Mucosa of rectum (tissue), 2 donors: Measurements from ENCODE around the gene THEM5.

Experiments used
- H3K27ac ChIP-seq, 2 donors: one replicate each; pipeline ENCODE4 v1.7.0; 2013; ENCODE audit warnings: inconsistent platforms in 2 of 2, low read depth in 2 of 2, low read length in 2 of 2
- H3K27me3 ChIP-seq, 2 donors: one replicate each; pipeline ENCODE4 v1.7.0; 2013; ENCODE audit warnings: low read length in 2 of 2; ENCODE audit not compliant: control insufficient read depth in 2 of 2, insufficient read depth in 2 of 2
- H3K36me3 ChIP-seq, 2 donors: one replicate each; pipeline ENCODE4 v1.7.0; 2013; ENCODE audit warnings: low read length in 2 of 2; ENCODE audit not compliant: control insufficient read depth in 2 of 2, insufficient read depth in 2 of 2
- H3K4me1 ChIP-seq, 2 donors: one replicate each; pipeline ENCODE4 v1.7.0; 2013; ENCODE audit warnings: low read length in 2 of 2, mild to moderate bottlenecking in 1 of 2; ENCODE audit not compliant: control insufficient read depth in 2 of 2, insufficient read depth in 2 of 2
- H3K4me3 ChIP-seq, 2 donors: one replicate each; pipeline ENCODE4 v1.7.0; 2013; ENCODE audit warnings: low read length in 2 of 2
- H3K9ac ChIP-seq, 2 donors: one replicate each; pipeline ENCODE4 v1.7.0; 2013; ENCODE audit warnings: low read length in 2 of 2, low read depth in 1 of 2, mild to moderate bottlenecking in 1 of 2
- H3K9me3 ChIP-seq, 2 donors: one replicate each; pipeline ENCODE4 v1.7.0; 2013; ENCODE audit warnings: low read length in 2 of 2; ENCODE audit not compliant: control insufficient read depth in 2 of 2
- donor health status: healthy.
- donor health status: Normal muscosa, but diverticular disease.

The THEM5 gene

GRCh38 chr1:151841141-151841540 is 12.4 kb downstream of the THEM5 start:
- Histone ChIP-seq H3K27ac (peak overlapping the region in 1 of 2 donors; percentile 90), H3K4me3 (no peak overlapping the region), H3K4me1 (peaks cover 20 to 29% of the 10 kb centered on the region in 2 donors), H3K27me3 (peaks cover 3 to 6% of the 10 kb centered on the region in 2 donors), H3K9ac (no peak overlapping the region), H3K36me3 (no peaks in the 10 kb centered on the region), H3K9me3 (no peaks in the 10 kb centered on the region)

- Histone ChIP-seq H3K9ac (peak overlapping the region; percentile 83 to 86), H3K9me3 (no peaks in the 10 kb centered on the region), H3K27me3 (peaks cover 3 to 6% of the 10 kb centered on the region in 2 donors), H3K36me3 (no peaks in the 10 kb centered on the region), H3K27ac (peak overlapping the region; percentile 90 to 95), H3K4me1 (peaks cover 20 to 30% of the 10 kb centered on the region in 2 donors), H3K4me3 (peak overlapping the region; percentile 67 to 77)
Measured at GRCh38 chr1:151840421-151840820, 13.1 kb downstream of the THEM5 start.

- Histone ChIP-seq H3K9me3 (no peaks in the 10 kb centered on the region), H3K4me3 (peak within 1 kb of the TSS; percentile 67 to 77), H3K9ac (peak within 1 kb of the TSS; percentile 83 to 86), H3K27me3 (peaks cover 3 to 6% of the 10 kb centered on the region in 2 donors), H3K36me3 (no peaks in the 10 kb centered on the region), H3K4me1 (peaks cover 20 to 30% of the 10 kb centered on the region in 2 donors), H3K27ac (peak within 1 kb of the TSS; percentile 90 to 95)
Measured at GRCh38 chr1:151839457-151840403, 13.8 kb downstream of the THEM5 start, which contains the start of gene C2CD4D. TSS of gene C2CD4D (minus strand) at chr1:151839820. CDS start at chr1:151838989, 831 bp downstream.

- peaks cover 3 to 6% of the 10 kb centered on the region in 2 donors for H3K27me3 ChIP-seq
- no peaks in the 10 kb centered on the region for H3K9me3 ChIP-seq
- H3K36me3 ChIP-seq, result no peaks in the 10 kb centered on the region
- peak overlapping the region; percentile 83 to 86 for H3K9ac ChIP-seq
- H3K4me1 ChIP-seq, result peaks cover 22 to 32% of the 10 kb centered on the region in 2 donors
- peak overlapping the region; percentile 67 to 77 for H3K4me3 ChIP-seq
- H3K27ac ChIP-seq, result peak overlapping the region; percentile 90 to 95
Measured at GRCh38 chr1:151839082-151839412, 14.5 kb downstream of the THEM5 start.

GRCh38 chr1:151838222-151839081 is 15.1 kb downstream of the THEM5 start:
- H3K27me3 ChIP-seq, result peaks cover 3 to 6% of the 10 kb centered on the region in 2 donors
- H3K36me3 ChIP-seq, result no peaks in the 10 kb centered on the region
- no peaks in the 10 kb centered on the region for H3K9me3 ChIP-seq
- peak overlapping the region; percentile 11 to 77 for H3K4me3 ChIP-seq
- H3K27ac ChIP-seq, result peak overlapping the region in 1 of 2 donors; percentile 90
- H3K4me1 ChIP-seq, result peaks cover 27 to 38% of the 10 kb centered on the region in 2 donors
- H3K9ac ChIP-seq, result peak overlapping the region in 1 of 2 donors; percentile 83

- H3K27me3 ChIP-seq, result peaks cover 3 to 6% of the 10 kb centered on the region in 2 donors
- H3K4me3 ChIP-seq, result no peak overlapping the region
- no peaks in the 10 kb centered on the region for H3K36me3 ChIP-seq
- peak overlapping the region; percentile 74 to 84 for H3K27ac ChIP-seq
- no peak overlapping the region for H3K9ac ChIP-seq
- no peaks in the 10 kb centered on the region for H3K9me3 ChIP-seq
- H3K4me1 ChIP-seq, result peaks cover 29 to 43% of the 10 kb centered on the region in 2 donors
Measured at GRCh38 chr1:151837884-151838221, 15.7 kb downstream of the THEM5 start.

- Histone ChIP-seq H3K9me3 (no peaks in the 10 kb centered on the region), H3K36me3 (no peaks in the 10 kb centered on the region), H3K4me1 (peaks cover 36 to 50% of the 10 kb centered on the region in 2 donors), H3K9ac (peak overlapping the region in 1 of 2 donors; percentile 50), H3K4me3 (no peak overlapping the region), H3K27ac (peak overlapping the region; percentile 74 to 84), H3K27me3 (peaks cover 3 to 6% of the 10 kb centered on the region in 2 donors)
Measured at GRCh38 chr1:151837197-151837596, 16.3 kb downstream of the THEM5 start.

GRCh38 chr1:151835596-151835995 is 17.9 kb downstream of the THEM5 start:
- no peak overlapping the region for H3K4me3 ChIP-seq
- H3K9ac ChIP-seq, result peak overlapping the region in 1 of 2 donors; percentile 50
- H3K4me1 ChIP-seq, result peaks cover 44 to 62% of the 10 kb centered on the region in 2 donors
- no peaks in the 10 kb centered on the region for H3K9me3 ChIP-seq
- H3K36me3 ChIP-seq, result no peaks in the 10 kb centered on the region
- H3K27ac ChIP-seq, result no peak overlapping the region
- peaks cover 3 to 6% of the 10 kb centered on the region in 2 donors for H3K27me3 ChIP-seq

- H3K27ac ChIP-seq, result no peak overlapping the region
- peak overlapping the region in 1 of 2 donors; percentile 13 for H3K9ac ChIP-seq
- peaks cover under 1 to 3% of the 10 kb centered on the region in 2 donors for H3K27me3 ChIP-seq
- H3K36me3 ChIP-seq, result no peaks in the 10 kb centered on the region
- H3K4me1 ChIP-seq, result peaks cover 48 to 60% of the 10 kb centered on the region in 2 donors
- no peaks in the 10 kb centered on the region for H3K9me3 ChIP-seq
- no peak overlapping the region for H3K4me3 ChIP-seq
Measured at GRCh38 chr1:151834239-151834638, 19.3 kb downstream of the THEM5 start.
